Transverse colon (tissue), 4 donors: Measurements from ENCODE around the gene CEP95. TPM values are rescaled to one million over a fixed set of nuclear protein-coding genes. Genes with fewer than 3 reads are reported as not detected.

Source experiments
- DNase-seq: peaks from one replicate; pipeline ENCODE4 v3.0.0-alpha.2; 2019
- H3K27ac ChIP-seq, 4 donors: fragments of 200-600 bp; sonication (generic); 2 replicates each; pipeline ENCODE4 v1.5.1; 2016 to 2018; ENCODE audit warnings: inconsistent platforms in 4 of 4
- H3K27me3 ChIP-seq: fragments of 200-600 bp; sonication (generic); 2 replicates; pipeline ENCODE4 v1.5.1; 2017; ENCODE audit warnings: inconsistent platforms
- H3K36me3 ChIP-seq, 4 donors: fragments of 200-600 bp; sonication (generic); 2 replicates each; pipeline ENCODE4 v1.5.1; 2017 to 2019; ENCODE audit warnings: inconsistent platforms in 4 of 4
- H3K4me1 ChIP-seq, 4 donors: fragments of 200-600 bp; sonication (generic); 2 replicates each; pipeline ENCODE4 v1.5.1; 2017 to 2020; ENCODE audit warnings: inconsistent platforms in 4 of 4
- H3K4me3 ChIP-seq, 4 donors: fragments of 200-600 bp; sonication (generic); 1 replicate in 1 of 4; 2 replicates in 3 of 4; pipeline versions ENCODE4 v1.5.1 to v1.6.1; 2017 to 2019; ENCODE audit warnings: inconsistent platforms in 4 of 4
- H3K9me3 ChIP-seq, 2 donors: fragments of 200-600 bp; sonication (generic); 2 replicates each; pipeline ENCODE4 v1.5.1; 2017 to 2019; ENCODE audit warnings: inconsistent platforms in 2 of 2
- EP300 ChIP-seq: sonication (generic); formaldehyde crosslinking; IDR thresholded peaks from one replicate; pipeline ENCODE4 v1.6.1; 2017; ENCODE audit warnings: antibody characterized with exemption, low read depth
- POLR2A ChIP-seq: fragments of 450-650 bp; IDR thresholded peaks from one replicate; pipeline ENCODE4 v1.6.1; 2016; ENCODE audit warnings: antibody characterized with exemption, mild to moderate bottlenecking, moderate library complexity
- POLR2AphosphoS5 ChIP-seq, 3 donors: sonication (generic); formaldehyde crosslinking; IDR thresholded peaks; one replicate each; pipeline ENCODE4 v1.6.1; 2016; ENCODE audit warnings: antibody characterized with exemption in 3 of 3
- WGBS, 2 donors: methylation state at CpG; one replicate each; pipeline ENCODE4 v1.1.5; 2018; ENCODE audit warnings: low coverage in 1 of 2; 5-methylcytosine and 5-hydroxymethylcytosine counted together
- in situ Hi-C, 4 donors: fragments of 200-750 bp; cut with MboI; loops; one replicate each; pipeline versions ENCODE4 v1.15.0 to v1.15.1; 2017; ENCODE audit warnings: low sequenced_read_pairs in 3 of 4, low pct_ligation_motif_present in 1 of 4, low pct_unique_long_range_greater_than_20kb in 1 of 4
- intact Hi-C: fragments of 100-400 bp; cut with DNase I; formaldehyde crosslinking; loops from one replicate; pipeline ENCODE4 v1.15.1; 2023; ENCODE audit warnings: low total_unique reads
- total RNA-seq, 4 donors: library from RNA; depleted of rRNA; stranded (reverse); fragments of >200 nt; gene quantifications; one replicate each; pipeline ENCODE4 v1.1.0, GENCODE V29; 2016
- TF ChIP-seq, protein P1 (sequence below), 5 experiments: fragments of 200-600 bp in 3 of 5; fragments of 450-650 bp in 2 of 5; sonication (generic) in 3 of 5; IDR thresholded peaks; 1 replicate in 2 of 5; 2 replicates in 3 of 5; pipeline ENCODE4 v1.5.1; 2016 to 2017; ENCODE audit warnings: antibody characterized with exemption in 5 of 5, inconsistent platforms in 3 of 5, mild to moderate bottlenecking in 2 of 5, moderate library complexity in 1 of 5

Gene CEP95
- total RNA-seq, 4 donors from 2014 or later, result 33.8 to 82.9 (median 46.1) TPM

DNA sequence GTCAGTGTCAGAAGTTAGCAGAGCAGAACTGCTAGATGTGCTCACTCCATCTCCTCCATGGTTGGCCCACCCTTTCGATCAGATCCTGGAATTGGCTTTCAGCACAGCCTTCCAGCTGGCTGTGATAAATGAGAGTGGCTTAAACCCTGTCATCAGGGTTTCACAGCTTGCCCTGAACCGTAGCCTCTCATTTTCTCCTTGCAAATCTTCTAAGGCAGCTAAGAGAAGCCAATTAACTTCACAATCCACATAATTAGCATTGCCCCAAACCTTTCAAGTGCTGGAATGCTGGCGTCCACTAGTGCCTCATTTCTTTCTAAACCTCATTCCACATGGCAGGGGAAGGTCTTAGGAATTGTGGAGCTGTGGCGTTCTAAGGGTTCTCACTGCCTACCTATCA is 36.2 kb upstream of the CEP95 start:
- 82 to 100% methylated on average over 1 to 4 of the region's 4 CpGs for WGBS, 2 donors
- Histone ChIP-seq H3K27me3 (no peaks in the 10 kb centered on the region), H3K4me3 (no peak overlapping the region), H3K9me3 (no peaks in the 10 kb centered on the region), H3K4me1 (no peaks in the 10 kb centered on the region), H3K27ac (no peak overlapping the region), H3K36me3 (no peaks in the 10 kb centered on the region)
- intact Hi-C loops, result no loop called here
- DNase-seq, result no peak
- in situ Hi-C loops, result no loop called here
- TF ChIP-seq POLR2AphosphoS5 (IDR thresholded peaks at IDR 0.05) (no peak), EP300 (no peak), POLR2A (no peak)
- TF ChIP-seq, protein P1, sequence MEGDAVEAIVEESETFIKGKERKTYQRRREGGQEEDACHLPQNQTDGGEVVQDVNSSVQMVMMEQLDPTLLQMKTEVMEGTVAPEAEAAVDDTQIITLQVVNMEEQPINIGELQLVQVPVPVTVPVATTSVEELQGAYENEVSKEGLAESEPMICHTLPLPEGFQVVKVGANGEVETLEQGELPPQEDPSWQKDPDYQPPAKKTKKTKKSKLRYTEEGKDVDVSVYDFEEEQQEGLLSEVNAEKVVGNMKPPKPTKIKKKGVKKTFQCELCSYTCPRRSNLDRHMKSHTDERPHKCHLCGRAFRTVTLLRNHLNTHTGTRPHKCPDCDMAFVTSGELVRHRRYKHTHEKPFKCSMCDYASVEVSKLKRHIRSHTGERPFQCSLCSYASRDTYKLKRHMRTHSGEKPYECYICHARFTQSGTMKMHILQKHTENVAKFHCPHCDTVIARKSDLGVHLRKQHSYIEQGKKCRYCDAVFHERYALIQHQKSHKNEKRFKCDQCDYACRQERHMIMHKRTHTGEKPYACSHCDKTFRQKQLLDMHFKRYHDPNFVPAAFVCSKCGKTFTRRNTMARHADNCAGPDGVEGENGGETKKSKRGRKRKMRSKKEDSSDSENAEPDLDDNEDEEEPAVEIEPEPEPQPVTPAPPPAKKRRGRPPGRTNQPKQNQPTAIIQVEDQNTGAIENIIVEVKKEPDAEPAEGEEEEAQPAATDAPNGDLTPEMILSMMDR (IDR thresholded peaks at IDR 0.05), result no peak

GRCh38 chr17:64471440-64471839 is 35.3 kb upstream of the CEP95 start:
- no peaks in the 10 kb centered on the region for H3K4me1 ChIP-seq
- intact Hi-C loops (no loop called here), in situ Hi-C loops (no loop called here)
- H3K4me3 ChIP-seq, result no peak overlapping the region
- no peak for TF ChIP-seq POLR2A
- TF ChIP-seq, protein P1 (IDR thresholded peaks at IDR 0.05), result no peak
- TF ChIP-seq POLR2AphosphoS5 (IDR thresholded peaks at IDR 0.05), result no peak
- no peak for TF ChIP-seq EP300
- H3K27me3 ChIP-seq, result no peaks in the 10 kb centered on the region
- no peaks in the 10 kb centered on the region for H3K9me3 ChIP-seq
- 92% methylated on average over 3 of the region's 3 CpGs; no CpG with 5 or more reads in 1 of the 2 donors for WGBS, 2 donors
- no peak for DNase-seq
- no peaks in the 10 kb centered on the region for H3K36me3 ChIP-seq
- no peak overlapping the region for H3K27ac ChIP-seq

DNA sequence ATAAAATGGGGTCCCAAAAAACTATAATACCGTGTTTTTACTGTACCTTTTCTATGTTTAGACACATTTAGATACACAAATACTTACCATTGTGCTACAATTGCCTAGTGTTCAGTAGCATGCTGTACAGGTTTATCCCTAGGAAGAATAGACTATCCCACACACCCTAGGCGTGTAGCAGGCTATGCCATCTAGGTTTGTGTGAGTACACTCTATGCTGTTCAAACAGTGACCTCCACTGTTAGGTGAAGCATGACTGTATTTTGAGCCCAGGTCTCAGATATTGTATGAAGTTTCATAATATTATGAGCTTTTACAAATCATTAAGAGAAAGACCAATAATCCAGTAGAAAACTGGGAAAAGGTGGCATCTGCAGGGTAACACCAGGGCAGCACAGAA is 34.2 kb upstream of the CEP95 start:
- DNase-seq, result no peak
- in situ Hi-C loops, result no loop called here
- TF ChIP-seq EP300, result no peak
- TF ChIP-seq POLR2AphosphoS5 (IDR thresholded peaks at IDR 0.05), result no peak
- TF ChIP-seq POLR2A, result no peak
- TF ChIP-seq, protein P1 (IDR thresholded peaks at IDR 0.05), result no peak
- 79 to 88% methylated on average over 2 of the region's 2 CpGs for WGBS, 2 donors
- intact Hi-C loops, result no loop called here
- no peak overlapping the region for H3K4me3 ChIP-seq
- H3K4me1 ChIP-seq, result no peaks in the 10 kb centered on the region
- no peaks in the 10 kb centered on the region for H3K9me3 ChIP-seq
- peaks cover 0 to 3% (median 0%) of the 10 kb centered on the region in 4 donors for H3K36me3 ChIP-seq
- H3K27me3 ChIP-seq, result no peaks in the 10 kb centered on the region
- no peak overlapping the region for H3K27ac ChIP-seq

DNA sequence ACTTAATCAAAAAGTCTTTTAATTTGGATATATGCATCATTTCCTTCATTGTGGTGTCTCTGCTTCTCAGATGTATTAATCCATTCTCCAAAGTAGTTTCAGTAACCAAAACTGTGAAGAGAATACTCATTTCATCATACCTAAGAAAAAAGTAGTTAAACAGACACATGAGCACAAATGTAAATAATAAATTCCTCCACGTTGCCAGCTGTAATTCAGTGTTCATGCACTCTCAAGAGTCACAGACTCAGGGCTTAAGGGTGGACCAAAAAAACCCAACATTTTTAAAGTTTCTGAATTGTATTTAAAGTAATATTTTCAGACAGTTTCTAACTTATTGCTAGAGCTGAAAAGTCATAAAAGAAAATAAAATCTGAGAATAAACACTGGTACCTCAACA is 28.9 kb upstream of the CEP95 start:
- in situ Hi-C loops, result no loop called here
- Histone ChIP-seq H3K36me3 (peaks cover 0 to 13% (median 3%) of the 10 kb centered on the region in 4 donors), H3K9me3 (no peaks in the 10 kb centered on the region), H3K4me1 (no peaks in the 10 kb centered on the region), H3K27me3 (no peaks in the 10 kb centered on the region), H3K27ac (no peak overlapping the region), H3K4me3 (no peak overlapping the region)
- no peak for TF ChIP-seq POLR2AphosphoS5 (IDR thresholded peaks at IDR 0.05)
- TF ChIP-seq POLR2A, result no peak
- TF ChIP-seq, protein P1 (IDR thresholded peaks at IDR 0.05), result no peak
- no peak for TF ChIP-seq EP300
- 8 to 9% methylated on average over 1 of the region's 1 CpG for WGBS, 2 donors
- DNase-seq, result no peak
- intact Hi-C loops, result no loop called here
